Activated CD8-positive, alpha-beta T cell treated with anti-CD3 and anti-CD28 coated beads for 36 hours (primary cell): ENCODE measurements around the gene THTPA. TPM values are rescaled to one million over a fixed set of nuclear protein-coding genes. Genes with fewer than 3 reads are reported as not detected.
"Not testable (repeated sequence)": the region's sequence is repeated elsewhere in the genome, so short reads cannot be mapped to it uniquely, and the experiment has no call there.

Experiments used
- ATAC-seq: fragments of 200-7000 bp; cut with Tn5 transposase; one replicate; pipeline ENCODE4 v1.10.0; 2021; ENCODE audit warnings: mild to moderate bottlenecking, moderate library complexity
- CTCF ChIA-PET: fragments of 350-600 bp; sonication (Branson Sonifier 250); formaldehyde crosslinking; loops from one replicate; lab custom pipeline; 2021; ENCODE audit warnings: antibody characterized with exemption; lab: Charles Lee
- POLR2A ChIA-PET: fragments of 350-600 bp; sonication (Branson Sonifier 250); formaldehyde crosslinking; loops from one replicate; lab custom pipeline; 2021; ENCODE audit warnings: antibody characterized with exemption; lab: Charles Lee
- DNase-seq: peaks from one replicate; pipeline ENCODE4 v3.0.0-alpha.2; 2020
- H3K27ac Mint-ChIP-seq: one replicate; pipeline ENCODE4 v1.8.0; 2021; ENCODE audit warnings: mild to moderate bottlenecking, mixed read lengths
- H3K27me3 Mint-ChIP-seq: one replicate; pipeline ENCODE4 v1.8.0; 2021; ENCODE audit warnings: mixed read lengths
- H3K36me3 Mint-ChIP-seq: one replicate; pipeline ENCODE4 v1.8.0; 2021; ENCODE audit warnings: low read depth, mixed read lengths
- H3K4me1 Mint-ChIP-seq: one replicate; pipeline ENCODE4 v1.8.0; 2021; ENCODE audit warnings: low read depth, mixed read lengths
- H3K4me3 Mint-ChIP-seq: one replicate; pipeline ENCODE4 v1.8.0; 2021; ENCODE audit warnings: mild to moderate bottlenecking, moderate library complexity, mixed read lengths
- H3K9me3 Mint-ChIP-seq: one replicate; pipeline ENCODE4 v1.8.0; 2021; ENCODE audit warnings: mixed read lengths
- CTCF ChIP-seq: fragments of 200-600 bp; IDR thresholded peaks from one replicate; pipeline ENCODE4 v1.8.0; 2022; ENCODE audit warnings: antibody characterized with exemption, mild to moderate bottlenecking
- intact Hi-C: fragments of 100-400 bp; cut with micrococcal nuclease; formaldehyde crosslinking; loops from one replicate; pipeline ENCODE4 v1.10.0; 2022
- total RNA-seq, 2 experiments: library from RNA; stranded (reverse); gene quantifications; one replicate each; pipeline ENCODE4 v1.2.3, GENCODE V29; 2021

The THTPA gene
- total RNA-seq, 2 experiments from 2014 or later: 5.1 to 7.6 TPM

GRCh38 chr14:23579739-23580138 is 23.7 kb downstream of the THTPA start:
- Mint-ChIP-seq H3K27ac (no peak overlapping the region), H3K9me3 (no peaks in the 10 kb centered on the region), H3K36me3 (no peaks in the 10 kb centered on the region), H3K27me3 (peaks cover 45% of the 10 kb centered on the region), H3K4me3 (no peak overlapping the region), H3K4me1 (peaks cover 12% of the 10 kb centered on the region)
- DNase-seq: no peak
- POLR2A ChIA-PET: no interaction called here
- CTCF ChIA-PET: interaction anchor here (1.3 kb wide), 1 partner anchor 9 kb away, joined by 4 read pairs; no protein-coding TSS in a partner anchor
- intact Hi-C loops: no loop called here
- TF ChIP-seq CTCF: no peak
- ATAC-seq: no peak

GRCh38 chr14:23580152-23580926 is 24.3 kb downstream of the THTPA start:
- ChIA-PET POLR2A (no interaction called here), CTCF (interaction anchor here (1.1 to 1.8 kb wide), 3 partner anchors 9 to 478 kb away, joined by 3 to 4 read pairs (median 4); no protein-coding TSS in a partner anchor)
- Mint-ChIP-seq H3K27me3 (peaks cover 39% of the 10 kb centered on the region), H3K36me3 (no peaks in the 10 kb centered on the region), H3K4me1 (peaks cover 12% of the 10 kb centered on the region), H3K27ac (no peak overlapping the region), H3K9me3 (no peaks in the 10 kb centered on the region), H3K4me3 (no peak overlapping the region)
- ATAC-seq: no peak
- no peak for TF ChIP-seq CTCF
- intact Hi-C loops: no loop called here
- no peak for DNase-seq

GRCh38 chr14:23580948-23581281 is 24.8 kb downstream of the THTPA start:
- no peak for TF ChIP-seq CTCF
- ChIA-PET POLR2A (no interaction called here), CTCF (interaction anchor here (0.7 to 1.8 kb wide), 5 partner anchors 8 to 477 kb away, joined by 3 to 4 read pairs (median 3); no protein-coding TSS in a partner anchor)
- intact Hi-C loops: no loop called here
- Mint-ChIP-seq H3K27ac (no peak overlapping the region), H3K9me3 (no peaks in the 10 kb centered on the region), H3K36me3 (no peaks in the 10 kb centered on the region), H3K27me3 (peaks cover 39% of the 10 kb centered on the region), H3K4me3 (no peak overlapping the region), H3K4me1 (peaks cover 12% of the 10 kb centered on the region)
- ATAC-seq (no peak), DNase-seq (no peak)

- peaks cover 2% of the 10 kb centered on the region for H3K4me1 Mint-ChIP-seq
- intact Hi-C loops: no loop called here
- ChIA-PET POLR2A (interaction anchor here (0.8 kb wide), 1 partner anchor 20 kb away, joined by 3 read pairs; no protein-coding TSS in a partner anchor), CTCF (interaction anchor here (0.8 to 1.7 kb wide), 3 partner anchors 24 to 96 kb away, joined by 3 to 5 read pairs (median 3); no protein-coding TSS in a partner anchor)
- DNase-seq (no peak), ATAC-seq (no peak)
- no peaks in the 10 kb centered on the region for H3K36me3 Mint-ChIP-seq
- no peaks in the 10 kb centered on the region for H3K9me3 Mint-ChIP-seq
- no peak for TF ChIP-seq CTCF
- H3K27me3 Mint-ChIP-seq: peaks cover 32% of the 10 kb centered on the region
- no peak overlapping the region for H3K27ac Mint-ChIP-seq
- H3K4me3 Mint-ChIP-seq: no peak overlapping the region
Measured at GRCh38 chr14:23582906-23583760, 27.1 kb downstream of the THTPA start.

- H3K4me3 Mint-ChIP-seq, H3K36me3 Mint-ChIP-seq, DNase-seq, H3K9me3 Mint-ChIP-seq, H3K27ac Mint-ChIP-seq, H3K4me1 Mint-ChIP-seq, intact Hi-C loops, ATAC-seq: not testable (repeated sequence)
- CTCF ChIA-PET: interaction anchor here (1.7 kb wide), 1 partner anchor 48 kb away, joined by 5 read pairs; no protein-coding TSS in a partner anchor
- POLR2A ChIA-PET: interaction anchor here (0.8 kb wide), 1 partner anchor 19 kb away, joined by 3 read pairs; no protein-coding TSS in a partner anchor
- peaks cover 26% of the 10 kb centered on the region for H3K27me3 Mint-ChIP-seq
Measured at GRCh38 chr14:23583761-23584526, 27.9 kb downstream of the THTPA start.

- H3K4me1 Mint-ChIP-seq: peaks cover 11% of the 10 kb centered on the region
- H3K27ac Mint-ChIP-seq, intact Hi-C loops, H3K36me3 Mint-ChIP-seq, DNase-seq, ATAC-seq, H3K9me3 Mint-ChIP-seq, POLR2A ChIA-PET, CTCF ChIA-PET, H3K4me3 Mint-ChIP-seq: not testable (repeated sequence)
- H3K27me3 Mint-ChIP-seq: peaks cover 24% of the 10 kb centered on the region
Measured at GRCh38 chr14:23584527-23585203, 28.6 kb downstream of the THTPA start.
